HG02943 (cell line): ENCODE measurements around the gene FANCI.
"Not testable (repeated sequence)": the region's sequence is repeated elsewhere in the genome, so short reads cannot be mapped to it uniquely, and the experiment has no call there.

Experiments used
- ATAC-seq: cut with Tn5 transposase; IDR thresholded peaks from one replicate; pipeline ENCODE4 v1.9.1; 2021; ENCODE audit warnings: mild to moderate bottlenecking, low read depth, moderate library complexity; ENCODE audit not compliant: unreplicated experiment

The FANCI gene

GRCh38 chr15:89221543-89221942, 22.2 kb upstream of the FANCI start, which contains the start of gene RLBP1:
Gene RLBP1, minus strand, starts transcription at chr15:89221579. Its CDS starts 2,604 bp downstream, at chr15:89218975.
- ATAC-seq: no peak

- ATAC-seq: no peak
Observed at GRCh38 chr15:89225588-89225987, 18.2 kb upstream of the FANCI start.

GRCh38 chr15:89226359-89227221, 17.2 kb upstream of the FANCI start:
- ATAC-seq: no peak

- ATAC-seq: no peak
Observed at GRCh38 chr15:89227425-89227824, 16.4 kb upstream of the FANCI start.

GRCh38 chr15:89230277-89230676, 13.5 kb upstream of the FANCI start:
- no peak for ATAC-seq

- ATAC-seq: no peak
Observed at GRCh38 chr15:89231832-89232231, 11.9 kb upstream of the FANCI start.

- ATAC-seq: not testable (repeated sequence)
Observed at GRCh38 chr15:89239883-89240810, 3.6 kb upstream of the FANCI start.

- no peak for ATAC-seq
Observed at GRCh38 chr15:89243046-89243690, 611 bp upstream of the FANCI start.

GRCh38 chr15:89244574-89244903, 760 bp downstream of the FANCI start:
- no peak for ATAC-seq

GRCh38 chr15:89247446-89247845, 3.7 kb downstream of the FANCI start:
- no peak for ATAC-seq

GRCh38 chr15:89248584-89248983, 4.8 kb downstream of the FANCI start:
- ATAC-seq: no peak

GRCh38 chr15:89250142-89250541, 6.4 kb downstream of the FANCI start:
- not testable (repeated sequence) for ATAC-seq

GRCh38 chr15:89277281-89277680, 33.5 kb downstream of the FANCI start:
- ATAC-seq: not testable (repeated sequence)

- ATAC-seq: no peak
Observed at GRCh38 chr15:89278307-89278706, 34.5 kb downstream of the FANCI start.

- ATAC-seq: no peak
Observed at GRCh38 chr15:89282631-89283030, 38.9 kb downstream of the FANCI start.

- ATAC-seq: no peak
Observed at GRCh38 chr15:89283201-89283600, 39.4 kb downstream of the FANCI start.

- no peak for ATAC-seq
Observed at GRCh38 chr15:89291934-89292438, 48.2 kb downstream of the FANCI start.

- ATAC-seq: no peak
Observed at GRCh38 chr15:89293012-89293411, 49.2 kb downstream of the FANCI start.

- no peak for ATAC-seq
Observed at GRCh38 chr15:89299896-89300295, 56.1 kb downstream of the FANCI start.

- ATAC-seq: no peak
Observed at GRCh38 chr15:89301304-89302089, 57.7 kb downstream of the FANCI start.
